ENCODE data around the gene STK16. TPM values are rescaled to one million over a fixed set of nuclear protein-coding genes. Genes with fewer than 3 reads are reported as not detected.
A peak's percentile ranks its signal among the peaks of the same experiment; 100 is the strongest.

STK16 gene
- total and polyA plus RNA-seq, 2 of the 13 experiments (the other 11 are each of a cell fraction or from before 2014, with no cell fraction given), result 28.0 to 50.9 TPM

DNA sequence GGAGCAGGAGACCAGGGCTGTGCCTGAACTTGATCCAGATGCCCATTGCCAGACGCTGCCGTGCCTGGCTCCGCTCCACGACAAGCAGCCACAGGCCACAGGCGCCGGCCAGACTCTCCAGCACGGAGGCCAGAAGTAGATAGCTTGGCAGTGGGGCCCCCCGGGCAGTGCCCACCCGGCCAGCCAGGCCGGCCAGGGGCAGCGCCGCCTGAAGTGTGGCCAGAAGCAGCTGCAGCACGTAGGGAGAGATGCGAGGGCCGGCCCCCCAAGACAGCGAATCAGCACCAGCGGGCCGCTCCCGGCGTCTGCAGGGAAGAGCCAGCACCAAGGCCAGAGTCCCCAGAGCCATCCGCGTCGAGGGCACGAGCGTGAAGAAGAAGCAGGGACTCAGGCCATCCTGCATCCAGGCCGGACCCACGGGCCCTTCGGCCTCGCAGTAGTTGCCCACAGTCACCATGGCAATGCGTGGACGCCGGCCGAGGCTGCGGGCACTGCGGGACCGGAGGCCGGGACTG lies 27.0 kb upstream of the STK16 start (continued):
- TF ChIP-seq, protein P1, sequence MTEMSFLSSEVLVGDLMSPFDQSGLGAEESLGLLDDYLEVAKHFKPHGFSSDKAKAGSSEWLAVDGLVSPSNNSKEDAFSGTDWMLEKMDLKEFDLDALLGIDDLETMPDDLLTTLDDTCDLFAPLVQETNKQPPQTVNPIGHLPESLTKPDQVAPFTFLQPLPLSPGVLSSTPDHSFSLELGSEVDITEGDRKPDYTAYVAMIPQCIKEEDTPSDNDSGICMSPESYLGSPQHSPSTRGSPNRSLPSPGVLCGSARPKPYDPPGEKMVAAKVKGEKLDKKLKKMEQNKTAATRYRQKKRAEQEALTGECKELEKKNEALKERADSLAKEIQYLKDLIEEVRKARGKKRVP (CRISPR knock-in tag; IDR thresholded peaks at IDR 0.05), result peak in 1 of 2 experiments; percentile 29; a peak in 1 of 4 replicates
- TF ChIP-seq FOSL1 (CRISPR knock-in tag; IDR thresholded peaks at IDR 0.05; ENCODE audit: borderline replicate concordance) (peak; percentile 42; the same call in 1 of the 2 replicates), KAT2B (IDR thresholded peaks at IDR 0.05; ENCODE audit: borderline replicate concordance, low read depth, low read length) (no peak), MTERF4 (CRISPR knock-in tag; IDR thresholded peaks at IDR 0.05) (0 out of 2 replicates have a peak, but pooled peaks have one; percentile 94), ZFP90 (CRISPR knock-in tag; IDR thresholded peaks at IDR 0.05; ENCODE audit: borderline replicate concordance) (no peak), SP2 (CRISPR knock-in tag; IDR thresholded peaks at IDR 0.05) (no peak), HNF4A (CRISPR knock-in tag; IDR thresholded peaks at IDR 0.05) (no peak), ARNT (IDR thresholded peaks at IDR 0.05) (no peak), THAP9 (CRISPR knock-in tag; IDR thresholded peaks at IDR 0.05; ENCODE audit: borderline replicate concordance) (peak; percentile 89; the same call in 1 of the 2 replicates), NFRKB (IDR thresholded peaks at IDR 0.05) (no peak), RFX3 (CRISPR knock-in tag; IDR thresholded peaks at IDR 0.05) (peak; percentile 70), FOXJ3 (CRISPR knock-in tag; IDR thresholded peaks at IDR 0.05; ENCODE audit: borderline replicate concordance) (0 out of 2 replicates have a peak, but pooled peaks have one; percentile 10), ZNF761 (CRISPR knock-in tag; conservative IDR thresholded peaks at IDR 0.05) (0 out of 2 replicates have a peak, but pooled peaks have one; percentile 6), SSRP1 (CRISPR knock-in tag; IDR thresholded peaks at IDR 0.05) (peak; percentile 53; the same call in 1 of the 2 replicates), BRD4 (CRISPR knock-in tag; IDR thresholded peaks at IDR 0.05) (no peak), TAF1 (CRISPR knock-in tag; IDR thresholded peaks at IDR 0.05) (no peak), ZNF253 (CRISPR knock-in tag; IDR thresholded peaks at IDR 0.05; ENCODE audit: borderline replicate concordance) (no peak; the same call in 1 of the 2 replicates), ZNF747 (CRISPR knock-in tag; IDR thresholded peaks at IDR 0.05; ENCODE audit: borderline replicate concordance) (peak; percentile 9; the same call in 1 of the 2 replicates), PBX3 (CRISPR knock-in tag; IDR thresholded peaks at IDR 0.05; ENCODE audit: borderline replicate concordance) (peak; percentile 32; the same call in 1 of the 2 replicates)
- TF ChIP-seq, protein P2, sequence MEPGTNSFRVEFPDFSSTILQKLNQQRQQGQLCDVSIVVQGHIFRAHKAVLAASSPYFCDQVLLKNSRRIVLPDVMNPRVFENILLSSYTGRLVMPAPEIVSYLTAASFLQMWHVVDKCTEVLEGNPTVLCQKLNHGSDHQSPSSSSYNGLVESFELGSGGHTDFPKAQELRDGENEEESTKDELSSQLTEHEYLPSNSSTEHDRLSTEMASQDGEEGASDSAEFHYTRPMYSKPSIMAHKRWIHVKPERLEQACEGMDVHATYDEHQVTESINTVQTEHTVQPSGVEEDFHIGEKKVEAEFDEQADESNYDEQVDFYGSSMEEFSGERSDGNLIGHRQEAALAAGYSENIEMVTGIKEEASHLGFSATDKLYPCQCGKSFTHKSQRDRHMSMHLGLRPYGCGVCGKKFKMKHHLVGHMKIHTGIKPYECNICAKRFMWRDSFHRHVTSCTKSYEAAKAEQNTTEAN (CRISPR knock-in tag; conservative IDR thresholded peaks at IDR 0.05), result no peak
- TF ChIP-seq, protein P3, sequence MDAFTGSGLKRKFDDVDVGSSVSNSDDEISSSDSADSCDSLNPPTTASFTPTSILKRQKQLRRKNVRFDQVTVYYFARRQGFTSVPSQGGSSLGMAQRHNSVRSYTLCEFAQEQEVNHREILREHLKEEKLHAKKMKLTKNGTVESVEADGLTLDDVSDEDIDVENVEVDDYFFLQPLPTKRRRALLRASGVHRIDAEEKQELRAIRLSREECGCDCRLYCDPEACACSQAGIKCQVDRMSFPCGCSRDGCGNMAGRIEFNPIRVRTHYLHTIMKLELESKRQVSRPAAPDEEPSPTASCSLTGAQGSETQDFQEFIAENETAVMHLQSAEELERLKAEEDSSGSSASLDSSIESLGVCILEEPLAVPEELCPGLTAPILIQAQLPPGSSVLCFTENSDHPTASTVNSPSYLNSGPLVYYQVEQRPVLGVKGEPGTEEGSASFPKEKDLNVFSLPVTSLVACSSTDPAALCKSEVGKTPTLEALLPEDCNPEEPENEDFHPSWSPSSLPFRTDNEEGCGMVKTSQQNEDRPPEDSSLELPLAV (CRISPR knock-in tag; conservative IDR thresholded peaks at IDR 0.05; ENCODE audit: low read depth), result 0 out of 2 replicates have a peak, but pooled peaks have one; percentile 43
